A172 (cell line): ENCODE data around the gene ADTRP. TPM values are rescaled to one million over a fixed set of nuclear protein-coding genes. Genes with fewer than 3 reads are reported as not detected.

Source experiments
- total RNA-seq: library from RNA; depleted of rRNA; stranded (reverse); fragments of >200 nt; shearing (Covaris generic); gene quantifications from 2 replicates; pipeline ENCODE4 v1.2.3, GENCODE V29; 2014; rRNA removed

The ADTRP gene
- total RNA-seq, 1 experiment from 2014 or later = 1.9 TPM

Other genes starting within 250 kb of the ADTRP start
- gene TMEM170B, start 241.1 kb downstream of the ADTRP start, total RNA-seq = 3.2 and 4.0 TPM in 2 replicates
- 18.9 and 32.2 TPM in 2 replicates for gene HIVEP1, start 233.5 kb upstream of the ADTRP start, total RNA-seq